Measurements from ENCODE around the gene MCRIP2. TPM values are rescaled to one million over a fixed set of nuclear protein-coding genes. Genes with fewer than 3 reads are reported as not detected.

Gene MCRIP2
- total RNA-seq, 1 experiment from 2014 or later, result 18.6 TPM

DNA sequence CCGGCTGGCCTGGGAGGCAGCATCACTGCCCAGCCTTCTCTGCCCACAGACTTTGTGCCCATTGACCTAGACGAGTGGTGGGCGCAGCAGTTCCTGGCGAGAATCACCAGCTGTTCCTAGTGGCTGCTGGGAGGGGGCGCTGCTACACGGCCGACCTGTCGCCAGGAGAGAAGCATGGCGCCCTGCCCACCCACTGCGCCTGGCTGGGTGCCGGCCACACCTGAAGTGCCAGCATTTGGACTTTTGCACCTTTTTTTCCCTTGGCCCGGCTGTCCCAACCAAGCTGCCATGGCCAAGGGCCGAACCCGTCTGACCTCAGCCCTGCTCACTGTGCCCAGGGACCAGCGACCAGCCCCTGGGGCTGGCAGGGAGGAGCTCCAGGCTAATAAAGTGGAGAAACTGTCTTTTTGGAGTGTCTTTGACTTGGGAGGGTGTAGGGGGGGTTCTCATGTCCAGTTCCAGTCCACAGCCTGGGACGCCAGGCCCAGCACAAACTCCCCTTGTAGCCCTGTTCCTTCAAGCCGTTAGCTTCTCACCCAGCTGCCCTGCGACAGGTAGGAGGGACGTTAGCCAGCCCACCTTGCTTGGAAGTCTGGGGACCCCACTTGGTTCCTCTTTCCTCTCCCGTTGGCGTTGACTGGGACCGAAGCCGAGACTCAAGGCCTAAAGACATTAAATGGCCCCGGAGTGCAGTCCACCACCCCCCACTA lies 6.6 kb downstream of the MCRIP2 start:
- peak; percentile 15 for DNase-seq (ENCODE audit: low read depth)

DNA sequence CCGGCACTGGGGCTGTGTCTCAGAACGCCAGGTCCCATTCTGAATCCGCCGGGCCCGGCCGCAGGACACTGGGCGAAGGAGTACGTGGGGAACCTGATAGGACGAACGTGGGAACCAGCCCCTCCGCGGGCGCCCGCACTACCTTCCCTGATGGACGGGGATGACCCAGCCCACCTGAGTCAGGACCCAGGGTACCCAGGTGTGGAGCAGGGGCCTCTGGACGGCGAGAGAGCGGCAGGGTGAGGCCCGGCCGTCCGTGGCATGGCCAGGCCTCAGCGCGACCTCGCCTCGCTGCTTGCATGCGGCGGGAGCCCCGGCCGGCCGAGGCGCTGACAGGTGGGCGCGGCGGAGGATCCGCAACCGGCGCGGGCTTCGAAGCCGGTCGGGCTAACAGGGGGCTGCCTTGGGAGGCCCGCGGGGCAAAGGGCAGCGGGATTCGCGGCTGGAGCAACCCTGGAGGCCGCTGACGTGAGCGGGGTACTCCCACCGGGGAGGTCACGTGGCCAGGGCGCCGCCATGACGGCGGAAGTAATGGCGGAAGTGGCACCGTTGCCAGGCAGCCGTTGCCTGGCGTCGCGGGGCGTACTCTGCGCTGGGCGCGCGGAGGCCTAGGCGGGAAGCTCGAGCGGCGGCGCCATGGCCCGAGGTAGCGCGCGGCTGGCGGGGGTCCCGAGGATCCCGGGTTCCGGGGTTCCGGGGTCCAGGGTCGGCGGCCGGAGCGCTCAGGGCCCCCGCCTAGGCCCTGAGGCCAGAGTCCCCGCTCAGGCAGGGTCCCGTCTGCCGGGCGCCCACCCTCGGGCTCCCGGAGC lies 7.4 kb downstream of the MCRIP2 start, which contains the start of gene WDR90:
Gene WDR90 (plus strand): TSS at position 585 of the 809 bp plus-strand sequence. CDS start 52 bp downstream, at position 637.
- peak; percentile 86 for DNase-seq (ENCODE audit: low read depth)

GRCh38 chr16:649631-650030 lies 8.0 kb downstream of the MCRIP2 start:
- no peak for DNase-seq (ENCODE audit: low read depth)

GRCh38 chr16:651844-652243 lies 10.2 kb downstream of the MCRIP2 start:
- DNase-seq (ENCODE audit: low read depth), result no peak

DNA sequence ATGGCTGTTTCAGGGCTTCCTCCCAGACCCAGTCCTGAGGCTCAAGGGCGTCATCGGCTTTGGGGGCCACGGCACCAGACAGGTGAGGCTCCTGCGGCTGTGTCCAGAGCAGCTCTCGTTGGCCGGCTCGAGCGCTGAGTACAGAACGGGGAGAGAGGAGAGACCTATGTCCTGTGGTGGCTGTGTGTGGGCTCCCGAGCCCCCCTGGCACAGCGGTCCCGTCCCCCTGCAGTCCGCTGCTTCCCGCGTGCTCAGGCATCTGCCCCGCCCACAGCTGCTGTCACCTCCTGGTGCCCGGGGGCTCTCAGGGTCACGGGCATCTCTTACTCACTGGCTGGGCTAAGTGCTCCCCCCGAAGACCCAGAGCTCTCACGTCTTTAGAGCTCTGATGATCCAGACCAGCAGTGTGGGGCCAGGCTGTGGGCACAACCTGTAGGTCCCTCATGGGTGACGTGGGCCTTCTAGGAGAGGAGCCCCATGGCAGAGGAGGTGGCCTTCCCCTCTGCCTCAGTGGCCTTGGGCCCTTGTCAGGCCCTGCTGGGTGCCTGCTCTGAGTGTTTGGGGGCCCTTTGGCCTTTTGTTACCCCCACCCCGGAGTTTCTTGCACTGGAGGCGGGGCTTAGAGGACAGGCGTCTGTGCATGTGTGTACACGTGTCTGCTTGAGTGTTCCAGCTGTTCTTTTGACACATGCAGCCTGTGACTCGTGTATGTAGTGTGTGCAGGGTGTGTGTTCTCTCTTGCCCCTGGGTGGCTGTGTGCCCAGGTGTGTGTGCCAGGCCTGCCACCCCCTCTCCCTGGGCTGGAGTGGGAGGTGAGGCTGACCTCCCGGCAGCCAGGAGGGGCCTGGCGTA lies 11.1 kb downstream of the MCRIP2 start:
- no peak for DNase-seq (ENCODE audit: low read depth)

DNA sequence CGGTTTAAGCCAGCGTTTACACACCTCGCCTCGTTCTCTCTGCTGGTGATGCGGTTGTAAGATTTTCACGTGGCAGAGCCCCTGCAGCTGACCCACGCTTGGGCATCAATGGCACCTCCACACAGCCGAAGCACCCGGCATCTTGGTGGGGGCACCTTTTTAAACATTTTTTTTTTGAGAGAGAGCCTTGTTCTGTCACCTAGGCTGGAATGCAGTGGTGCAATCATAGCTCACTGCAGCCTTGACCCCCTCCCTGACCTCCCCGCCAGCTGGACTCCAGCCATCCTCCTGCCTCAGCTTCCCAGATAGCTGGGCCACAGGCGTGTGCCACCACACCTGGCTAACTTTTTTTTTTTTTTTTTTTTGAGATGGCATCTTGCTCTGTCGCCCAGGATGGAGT lies 12.4 kb downstream of the MCRIP2 start:
- no peak for DNase-seq (ENCODE audit: low read depth)

DNA sequence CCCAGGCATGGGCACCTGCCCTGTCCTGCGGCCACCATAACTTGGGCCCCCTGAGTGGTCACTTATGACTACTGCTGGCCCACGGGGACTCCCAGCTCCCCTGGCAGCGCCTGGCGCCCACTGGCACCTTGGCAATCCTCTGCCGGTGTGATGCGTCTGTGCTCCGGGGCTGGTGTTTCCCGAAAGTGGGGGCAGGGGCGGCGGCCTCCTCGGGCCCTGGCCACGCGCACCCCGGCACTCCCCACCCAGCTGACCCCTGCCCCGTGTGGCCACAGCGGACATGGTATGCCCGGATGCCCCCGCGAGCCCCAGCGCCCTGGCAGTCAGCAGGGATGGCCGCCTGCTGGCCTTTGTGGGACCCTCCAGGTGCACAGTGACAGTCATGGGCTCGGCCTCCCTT lies 15.9 kb downstream of the MCRIP2 start:
- DNase-seq (ENCODE audit: low read depth), result no peak

- DNase-seq (ENCODE audit: low read depth), result no peak
These were observed 17.3 kb downstream of the MCRIP2 start for GRCh38 chr16:658679-659571.

GRCh38 chr16:659618-660017 lies 18.0 kb downstream of the MCRIP2 start:
- no peak for DNase-seq (ENCODE audit: low read depth)

- no peak for DNase-seq (ENCODE audit: low read depth)
These were observed 18.5 kb downstream of the MCRIP2 start for GRCh38 chr16:660132-660458.

GRCh38 chr16:660459-661183 lies 19.0 kb downstream of the MCRIP2 start:
- DNase-seq (ENCODE audit: low read depth), result peak; percentile 53

GRCh38 chr16:661184-661821 lies 19.7 kb downstream of the MCRIP2 start:
- no peak for DNase-seq (ENCODE audit: low read depth)

DNA sequence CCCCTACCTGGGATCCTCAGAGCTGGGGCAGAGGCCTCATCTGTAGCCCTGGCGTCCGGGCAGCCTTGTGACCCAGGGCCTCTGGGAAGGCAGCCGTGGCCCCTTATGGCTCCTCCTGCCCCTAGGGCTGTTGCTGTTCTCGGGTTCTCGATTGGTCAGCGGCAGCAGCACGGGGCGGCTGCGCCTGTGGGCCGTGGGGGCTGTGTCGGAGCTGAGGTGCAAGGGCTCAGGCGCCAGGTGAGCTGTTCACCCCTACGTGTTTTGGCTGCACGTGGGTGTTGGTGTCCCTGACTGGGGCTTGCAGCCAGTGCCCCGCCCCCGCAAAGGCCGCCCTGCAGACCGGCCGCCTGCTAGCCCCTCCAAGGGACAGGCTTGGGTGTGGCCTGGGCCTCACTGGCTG lies 20.5 kb downstream of the MCRIP2 start:
- no peak for DNase-seq (ENCODE audit: low read depth)

GRCh38 chr16:662597-662996 lies 21.0 kb downstream of the MCRIP2 start:
- DNase-seq (ENCODE audit: low read depth), result no peak

DNA sequence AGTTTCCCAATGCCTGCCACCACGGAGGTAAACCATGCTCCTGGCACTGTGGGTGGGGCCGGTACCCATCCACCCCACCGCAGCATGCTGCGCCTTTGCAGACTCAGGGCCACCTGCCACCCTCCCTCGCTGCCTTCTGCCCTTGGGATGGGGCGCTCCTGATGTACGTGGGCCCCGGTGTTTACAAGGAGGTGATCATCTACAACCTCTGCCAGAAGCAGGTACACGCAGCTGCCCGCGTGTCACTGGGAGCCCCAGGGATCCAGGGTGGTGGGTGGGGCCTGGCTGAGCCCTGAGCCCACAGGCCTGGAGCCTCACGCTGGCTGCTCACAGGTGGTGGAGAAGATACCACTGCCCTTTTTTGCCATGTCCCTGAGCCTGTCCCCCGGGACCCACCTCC lies 24.9 kb downstream of the MCRIP2 start:
- no peak for DNase-seq (ENCODE audit: low read depth)

DNA sequence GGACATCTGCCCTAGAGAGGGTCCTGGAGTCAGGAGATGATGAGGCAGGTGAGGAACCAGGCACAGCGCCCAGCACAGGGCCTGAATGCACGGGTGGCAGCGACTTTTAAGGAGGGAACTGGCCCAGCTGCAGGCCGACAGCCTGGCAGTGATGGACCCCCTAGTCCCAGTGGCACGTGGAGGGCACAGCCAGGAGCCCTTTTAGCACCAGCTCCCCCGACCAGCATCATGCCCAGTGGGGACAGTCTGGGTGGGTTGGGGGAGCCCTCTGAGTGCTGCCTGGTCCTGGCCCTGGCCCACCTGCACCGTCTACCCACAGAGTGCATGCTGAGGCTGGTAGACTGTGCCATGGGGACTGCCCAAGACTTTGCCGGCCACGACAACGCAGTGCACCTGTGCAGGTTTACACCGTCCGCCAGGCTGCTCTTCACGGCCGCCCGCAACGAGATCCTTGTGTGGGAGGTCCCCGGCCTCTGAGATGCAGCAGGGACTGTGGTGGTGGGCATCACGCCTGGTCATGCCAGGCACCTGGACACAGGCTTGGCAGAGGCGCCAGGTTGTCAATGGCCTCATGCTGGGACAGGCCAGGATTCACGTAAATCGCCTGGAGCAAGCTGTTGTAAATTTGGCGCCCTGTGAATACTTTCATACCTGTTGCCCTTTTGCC lies 25.6 kb downstream of the MCRIP2 start:
- no peak for DNase-seq (ENCODE audit: low read depth)

DNA sequence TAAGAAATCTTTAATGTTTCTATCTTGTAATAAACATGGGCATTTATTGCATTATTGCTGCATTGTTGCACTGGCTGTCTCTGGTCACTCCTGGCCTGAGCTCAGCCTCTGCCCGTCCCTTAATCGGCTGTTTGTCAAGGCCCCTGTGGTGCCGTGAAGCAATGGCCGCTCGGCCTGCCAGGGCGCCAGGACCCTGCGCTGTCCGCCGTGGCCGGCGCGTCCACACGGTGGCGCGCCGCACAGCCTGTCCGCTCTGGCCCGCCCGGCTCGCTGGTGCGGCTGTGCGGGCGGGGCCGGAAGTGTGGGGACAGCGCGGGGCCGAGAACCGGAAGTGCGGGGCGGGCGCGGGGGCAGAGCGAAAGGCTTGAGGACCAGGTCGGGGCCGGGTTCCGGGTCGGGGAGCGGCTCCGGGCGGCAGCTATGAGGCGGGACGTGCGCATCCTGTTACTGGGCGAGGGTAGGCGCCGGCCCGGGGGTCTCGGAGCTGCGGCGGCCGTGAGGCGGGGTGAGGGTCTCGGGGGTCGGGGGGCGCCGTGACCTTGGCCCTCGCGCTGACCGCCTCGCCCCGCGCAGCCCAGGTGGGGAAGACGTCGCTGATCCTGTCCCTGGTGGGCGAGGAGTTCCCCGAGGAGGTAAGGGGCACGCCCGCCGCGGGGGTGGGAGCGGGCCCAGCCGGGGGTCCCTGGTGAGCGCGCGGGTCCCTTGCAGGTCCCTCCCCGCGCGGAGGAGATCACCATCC lies 26.3 kb downstream of the MCRIP2 start, which contains the start of gene RHOT2:
Gene RHOT2 (plus strand): TSS at position 353 of the 739 bp plus-strand sequence. CDS start 68 bp downstream, at position 421.
- peak; percentile 86 for DNase-seq (ENCODE audit: low read depth)

DNA sequence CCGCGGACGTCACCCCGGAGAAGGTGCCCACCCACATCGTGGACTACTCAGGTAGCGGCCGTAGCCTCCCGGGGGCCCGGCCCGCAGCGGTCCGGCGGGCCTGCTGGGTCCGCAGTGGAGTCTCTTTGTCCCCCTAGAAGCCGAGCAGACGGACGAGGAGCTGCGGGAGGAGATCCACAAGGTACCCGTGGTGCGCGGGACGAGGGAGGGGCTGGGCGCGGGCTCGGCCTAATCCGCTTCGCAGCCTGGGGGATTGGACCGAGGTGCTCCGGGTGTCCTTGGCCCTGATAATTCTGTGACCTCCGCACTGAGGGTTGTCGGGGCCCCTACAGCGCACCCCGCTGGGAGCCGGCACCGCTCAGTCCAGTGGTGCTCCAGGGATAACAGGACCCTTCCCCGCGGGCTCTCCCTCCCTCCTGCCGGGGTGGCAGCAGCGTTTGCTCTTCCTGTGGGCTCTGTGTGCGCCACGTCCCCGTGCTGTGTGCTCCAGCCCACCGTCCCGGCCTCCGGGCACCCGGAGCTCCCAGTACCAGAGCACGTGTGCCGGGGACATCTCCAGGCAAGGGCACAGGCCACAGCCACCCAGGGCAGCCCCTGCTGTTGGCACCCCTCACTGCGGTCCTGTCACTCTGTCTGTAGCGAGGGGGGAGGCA lies 27.0 kb downstream of the MCRIP2 start:
- DNase-seq (ENCODE audit: low read depth), result no peak
